OCI-LY1 (cell line): ENCODE data around the gene GKN2.

Experiments
- CTCF ChIP-seq: fragments of 200-600 bp; sonication (generic), shearing (Covaris generic); IDR thresholded peaks from 2 replicates; pipeline ENCODE4 v1.5.1; 2017; ENCODE audit warnings: mild to moderate bottlenecking, antibody characterized with exemption, low read length, moderate library complexity, mixed read lengths
- EZH2 ChIP-seq: fragments of 200-600 bp; sonication (generic), shearing (Covaris generic); IDR thresholded peaks from 2 replicates; pipeline ENCODE4 v1.8.0; 2017; ENCODE audit warnings: borderline replicate concordance, mixed run types, mild to moderate bottlenecking, antibody characterized with exemption, low read length, moderate library complexity, mixed read lengths

GRCh38 chr2:68915393-68915792 lies 37.3 kb downstream of the GKN2 start:
- TF ChIP-seq EZH2 = no peak
- no peak for TF ChIP-seq CTCF
